Dendritic cell treated with granulocyte-macrophage colony-stimulating factor and Interleukin-4, amounts not matched to agents 40 ng/mL and 50 ng/mL, for 4 days (primary cell): Measurements from ENCODE around the gene PLXDC2.
A peak's percentile ranks its signal among the peaks of the same experiment; 100 is the strongest.

Experiments used
- H3K27ac Mint-ChIP-seq: one replicate; pipeline ENCODE4 v1.8.0; 2022; ENCODE audit warnings: mild to moderate bottlenecking, mixed read lengths
- H3K27me3 Mint-ChIP-seq: one replicate; pipeline ENCODE4 v1.8.0; 2022; ENCODE audit warnings: mild to moderate bottlenecking, mixed read lengths
- H3K36me3 Mint-ChIP-seq: one replicate; pipeline ENCODE4 v1.8.0; 2022; ENCODE audit warnings: low read depth, mixed read lengths
- H3K4me1 Mint-ChIP-seq: one replicate; pipeline ENCODE4 v1.8.0; 2022; ENCODE audit warnings: low read depth, mixed read lengths
- H3K4me3 Mint-ChIP-seq: one replicate; pipeline ENCODE4 v1.8.0; 2022; ENCODE audit warnings: mild to moderate bottlenecking, moderate library complexity, mixed read lengths
- H3K9me3 Mint-ChIP-seq: one replicate; pipeline ENCODE4 v1.8.0; 2022; ENCODE audit warnings: mixed read lengths
- intact Hi-C: fragments of 100-400 bp; cut with micrococcal nuclease; formaldehyde crosslinking; loops from one replicate; pipeline ENCODE4 v1.15.0; 2022

The PLXDC2 gene

DNA sequence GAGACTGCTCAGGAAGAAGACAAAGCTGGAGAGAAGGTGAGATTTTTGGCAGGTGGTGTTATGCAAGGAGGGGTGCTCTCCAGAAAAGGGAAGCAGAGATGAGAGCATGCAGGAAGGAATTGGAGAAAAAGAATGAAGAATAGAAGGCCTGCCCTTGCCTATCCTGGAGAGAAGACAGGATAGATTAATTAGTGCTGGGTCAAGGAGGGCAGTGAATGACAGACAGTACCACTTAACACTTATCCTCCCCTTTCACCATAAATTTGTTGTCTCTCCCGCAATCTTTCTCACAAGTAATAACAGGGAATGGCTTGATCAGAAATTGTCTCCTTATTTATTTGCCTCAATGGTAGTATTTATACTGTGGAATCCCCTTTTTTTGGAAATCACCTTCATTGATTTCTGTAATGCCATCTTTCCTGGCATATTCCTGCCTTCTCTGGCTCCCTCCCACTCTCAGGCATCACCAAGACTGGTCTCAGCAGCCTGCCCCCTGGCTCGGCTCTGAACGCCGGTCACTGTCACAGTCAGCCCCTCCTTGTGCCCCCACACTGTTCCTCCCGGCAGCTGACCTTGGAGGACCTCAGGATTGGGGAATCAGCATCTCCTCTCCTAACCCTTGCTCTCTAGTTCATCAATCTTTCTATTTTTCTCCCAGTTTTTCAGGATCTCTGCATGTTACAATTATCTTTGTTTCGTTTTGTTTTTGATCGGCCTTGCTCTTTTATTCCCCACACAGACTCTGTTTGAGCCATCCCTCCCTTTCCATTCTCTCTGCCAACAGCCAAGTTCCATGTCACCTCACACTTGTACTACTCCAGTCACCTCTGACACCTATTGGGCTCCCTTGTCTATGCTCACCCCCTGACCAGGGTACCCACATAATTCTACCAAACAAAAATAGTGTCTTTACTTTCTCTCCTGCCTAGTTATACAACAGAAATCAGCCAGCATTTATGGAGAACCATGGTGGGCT, 294.2 kb downstream of the PLXDC2 start:
- Mint-ChIP-seq H3K4me3 (no peak overlapping the region), H3K4me1 (peaks cover 5% of the 10 kb centered on the region), H3K27me3 (no peaks in the 10 kb centered on the region), H3K9me3 (no peaks in the 10 kb centered on the region), H3K27ac (no peak overlapping the region), H3K36me3 (peaks cover 37% of the 10 kb centered on the region)
- intact Hi-C loops: no loop called here

GRCh38 chr10:20114179-20114578, 297.9 kb downstream of the PLXDC2 start:
- Mint-ChIP-seq H3K4me1 (peaks cover 11% of the 10 kb centered on the region), H3K4me3 (no peak overlapping the region), H3K27ac (no peak overlapping the region), H3K36me3 (peaks cover 37% of the 10 kb centered on the region), H3K27me3 (no peaks in the 10 kb centered on the region), H3K9me3 (no peaks in the 10 kb centered on the region)
- intact Hi-C loops: no loop called here

GRCh38 chr10:20115894-20116293, 299.7 kb downstream of the PLXDC2 start:
- Mint-ChIP-seq H3K36me3 (peaks cover 38% of the 10 kb centered on the region), H3K27me3 (no peaks in the 10 kb centered on the region), H3K4me3 (no peak overlapping the region), H3K9me3 (no peaks in the 10 kb centered on the region), H3K27ac (no peak overlapping the region), H3K4me1 (peaks cover 15% of the 10 kb centered on the region)
- intact Hi-C loops: no loop called here

GRCh38 chr10:20117471-20117870, 301.2 kb downstream of the PLXDC2 start:
- no peak overlapping the region for H3K4me3 Mint-ChIP-seq
- intact Hi-C loops: no loop called here

GRCh38 chr10:20118119-20118518, 301.9 kb downstream of the PLXDC2 start:
- Mint-ChIP-seq H3K4me1 (peaks cover 22% of the 10 kb centered on the region), H3K27me3 (no peaks in the 10 kb centered on the region), H3K36me3 (peaks cover 33% of the 10 kb centered on the region), H3K4me3 (no peak overlapping the region), H3K9me3 (peaks cover 7% of the 10 kb centered on the region), H3K27ac (no peak overlapping the region)
- intact Hi-C loops: no loop called here

More at GRCh38 chr10:20117471-20117870, 301.2 kb downstream of the PLXDC2 start:
- Mint-ChIP-seq H3K9me3 (peaks cover under 1% of the 10 kb centered on the region), H3K27ac (no peak overlapping the region), H3K4me1 (peaks cover 22% of the 10 kb centered on the region), H3K36me3 (peaks cover 31% of the 10 kb centered on the region), H3K27me3 (no peaks in the 10 kb centered on the region)

- Mint-ChIP-seq H3K36me3 (peaks cover 79% of the 10 kb centered on the region), H3K9me3 (peaks cover 81% of the 10 kb centered on the region), H3K27ac (peak overlapping the region; percentile 76), H3K4me1 (peaks cover 33% of the 10 kb centered on the region), H3K27me3 (no peaks in the 10 kb centered on the region), H3K4me3 (no peak overlapping the region)
- intact Hi-C loops: no loop called here
These were observed 312.6 kb downstream of the PLXDC2 start for GRCh38 chr10:20128811-20129210.

- H3K27ac Mint-ChIP-seq: no peak overlapping the region
- H3K4me3 Mint-ChIP-seq: no peak overlapping the region
- H3K27me3 Mint-ChIP-seq: no peaks in the 10 kb centered on the region
- peaks cover 22% of the 10 kb centered on the region for H3K4me1 Mint-ChIP-seq
- peaks cover 75% of the 10 kb centered on the region for H3K36me3 Mint-ChIP-seq
- intact Hi-C loops: loop anchor here (5.0 to 10.0 kb wide), 2 partner anchors 128 to 306 kb away; no protein-coding TSS in a partner anchor
- peaks cover 72% of the 10 kb centered on the region for H3K9me3 Mint-ChIP-seq
These were observed 316.6 kb downstream of the PLXDC2 start for GRCh38 chr10:20132816-20133215.

DNA sequence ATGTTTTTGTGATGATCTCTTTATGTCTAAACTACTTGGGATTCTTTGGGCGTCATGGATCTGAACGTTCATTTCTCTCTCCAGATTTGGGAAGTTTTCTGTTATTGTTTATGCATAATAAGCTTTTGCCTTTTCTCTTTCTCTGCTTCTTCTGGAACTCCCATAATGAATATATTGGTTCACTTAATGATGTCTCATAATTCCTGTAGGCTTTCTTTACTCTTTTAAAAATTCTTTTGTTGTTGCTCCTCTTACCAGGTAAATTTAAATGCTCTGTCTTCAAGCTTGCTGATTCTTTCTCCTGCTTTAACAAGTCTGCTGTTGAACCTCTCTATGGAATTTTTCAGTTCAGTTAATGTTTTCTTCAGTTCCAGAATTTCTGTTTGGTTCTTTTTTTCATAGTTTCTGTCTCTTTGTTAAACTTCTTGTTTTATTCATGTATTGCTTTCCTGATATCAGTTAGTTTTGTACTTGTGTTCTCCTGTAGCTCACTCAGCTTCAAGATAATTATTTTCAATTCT, 317.5 kb downstream of the PLXDC2 start:
- Mint-ChIP-seq H3K4me1 (peaks cover 15% of the 10 kb centered on the region), H3K27me3 (no peaks in the 10 kb centered on the region), H3K36me3 (peaks cover 66% of the 10 kb centered on the region), H3K27ac (peak overlapping the region; percentile 74), H3K4me3 (no peak overlapping the region), H3K9me3 (peaks cover 63% of the 10 kb centered on the region)
- intact Hi-C loops: loop anchor here (5.0 to 10.0 kb wide), 2 partner anchors 129 to 306 kb away; no protein-coding TSS in a partner anchor

GRCh38 chr10:20142311-20142710, 326.1 kb downstream of the PLXDC2 start:
- Mint-ChIP-seq H3K27ac (no peak overlapping the region), H3K4me3 (no peak overlapping the region), H3K4me1 (no peaks in the 10 kb centered on the region), H3K36me3 (peaks cover 23% of the 10 kb centered on the region), H3K9me3 (no peaks in the 10 kb centered on the region), H3K27me3 (no peaks in the 10 kb centered on the region)
- intact Hi-C loops: no loop called here

- no peaks in the 10 kb centered on the region for H3K9me3 Mint-ChIP-seq
- H3K27ac Mint-ChIP-seq: no peak overlapping the region
- H3K4me3 Mint-ChIP-seq: no peak overlapping the region
- H3K27me3 Mint-ChIP-seq: no peaks in the 10 kb centered on the region
- intact Hi-C loops: no loop called here
- peaks cover 33% of the 10 kb centered on the region for H3K36me3 Mint-ChIP-seq
- H3K4me1 Mint-ChIP-seq: no peaks in the 10 kb centered on the region
These were observed 328.0 kb downstream of the PLXDC2 start for GRCh38 chr10:20144268-20144667.

DNA sequence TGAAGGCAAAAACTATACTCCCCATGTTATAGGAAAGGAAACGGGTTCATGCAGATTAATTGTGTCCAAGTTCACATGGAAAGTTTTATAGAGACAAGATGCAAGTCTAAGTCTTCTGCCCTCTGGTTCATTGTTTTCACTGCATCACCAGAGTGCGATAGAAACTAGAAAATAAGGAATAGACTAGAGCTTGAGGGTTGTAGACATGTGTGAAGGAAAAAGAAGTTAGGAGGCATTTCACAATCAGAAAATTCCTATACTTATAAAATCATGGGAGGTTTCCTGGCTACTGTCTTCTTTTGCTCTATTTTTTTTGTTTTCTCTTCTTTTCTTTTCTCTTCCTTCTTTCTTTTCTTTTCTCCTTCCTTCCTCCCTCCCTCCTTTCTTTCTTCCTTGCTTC, 329.8 kb downstream of the PLXDC2 start:
- peaks cover 5% of the 10 kb centered on the region for H3K4me1 Mint-ChIP-seq
- intact Hi-C loops: no loop called here
- peaks cover 45% of the 10 kb centered on the region for H3K36me3 Mint-ChIP-seq
- H3K27ac Mint-ChIP-seq: no peak overlapping the region
- no peaks in the 10 kb centered on the region for H3K27me3 Mint-ChIP-seq
- no peak overlapping the region for H3K4me3 Mint-ChIP-seq
- no peaks in the 10 kb centered on the region for H3K9me3 Mint-ChIP-seq

DNA sequence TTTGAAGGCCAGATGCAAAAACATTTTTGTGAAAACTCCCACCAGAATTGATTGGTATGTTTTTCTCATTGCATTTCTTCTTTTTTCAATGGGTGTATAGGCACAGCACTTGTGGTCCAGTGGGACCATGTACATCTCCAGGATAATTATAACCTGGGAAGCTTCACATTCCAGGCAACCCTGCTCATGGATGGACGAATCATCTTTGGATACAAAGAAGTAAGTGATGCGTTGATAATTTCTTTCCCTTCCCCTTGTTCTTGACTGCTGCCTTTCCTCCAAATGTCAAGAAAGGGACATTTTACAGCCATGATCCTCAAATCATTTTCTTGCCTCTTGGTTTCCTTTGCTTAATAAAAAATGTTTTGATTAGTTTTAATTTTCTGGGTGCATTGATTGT, 331.5 kb downstream of the PLXDC2 start:
- Mint-ChIP-seq H3K27me3 (no peaks in the 10 kb centered on the region), H3K36me3 (peaks cover 45% of the 10 kb centered on the region), H3K9me3 (no peaks in the 10 kb centered on the region), H3K4me1 (peaks cover 5% of the 10 kb centered on the region), H3K4me3 (no peak overlapping the region), H3K27ac (no peak overlapping the region)
- intact Hi-C loops: no loop called here

DNA sequence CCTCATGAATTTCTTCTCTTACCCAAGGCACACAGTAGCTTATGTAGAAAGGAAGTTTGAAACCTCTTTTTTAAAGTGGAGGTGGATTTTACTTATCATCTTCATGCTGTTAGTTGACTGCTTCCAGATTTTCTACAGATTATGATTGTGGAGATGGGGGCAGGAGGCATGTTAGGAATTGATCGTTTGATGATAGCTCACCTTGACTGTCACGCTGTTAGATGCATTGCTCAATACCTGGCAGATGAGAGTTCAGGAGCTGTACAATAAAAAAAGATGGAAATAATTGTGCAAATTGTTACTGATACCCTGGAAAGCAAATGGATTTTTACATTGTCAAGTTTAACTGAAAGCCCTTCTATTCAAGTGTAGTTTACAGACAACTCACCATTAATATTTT, 340.3 kb downstream of the PLXDC2 start:
- H3K4me3 Mint-ChIP-seq: no peak overlapping the region
- H3K4me1 Mint-ChIP-seq: peaks cover 30% of the 10 kb centered on the region
- H3K9me3 Mint-ChIP-seq: no peaks in the 10 kb centered on the region
- intact Hi-C loops: loop anchor here (10.0 kb wide), 1 partner anchor 52 kb away; no protein-coding TSS in a partner anchor
- H3K27me3 Mint-ChIP-seq: no peaks in the 10 kb centered on the region
- H3K36me3 Mint-ChIP-seq: peaks cover 31% of the 10 kb centered on the region
- H3K27ac Mint-ChIP-seq: no peak overlapping the region

DNA sequence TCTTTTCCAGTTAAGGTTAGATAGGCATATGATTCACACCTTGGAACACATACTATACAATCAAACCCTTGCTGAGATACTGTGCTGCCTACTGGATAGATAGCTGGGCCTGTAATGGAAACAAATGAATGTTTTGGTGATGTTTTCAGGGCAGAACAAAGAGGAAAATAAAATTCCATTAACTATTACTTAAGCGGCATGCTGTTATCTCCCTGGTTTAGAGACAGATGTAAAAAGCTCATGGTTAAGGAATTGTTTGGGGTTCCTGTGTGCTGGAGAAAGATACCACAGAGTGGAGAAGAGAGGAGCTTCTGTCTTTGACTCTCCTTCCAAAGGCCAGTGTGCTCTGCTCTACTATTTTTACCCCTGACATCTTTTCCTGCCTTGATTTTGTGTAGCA, 341.1 kb downstream of the PLXDC2 start:
- H3K27ac Mint-ChIP-seq: no peak overlapping the region
- no peaks in the 10 kb centered on the region for H3K27me3 Mint-ChIP-seq
- H3K4me3 Mint-ChIP-seq: no peak overlapping the region
- peaks cover 38% of the 10 kb centered on the region for H3K36me3 Mint-ChIP-seq
- peaks cover 37% of the 10 kb centered on the region for H3K4me1 Mint-ChIP-seq
- no peaks in the 10 kb centered on the region for H3K9me3 Mint-ChIP-seq
- intact Hi-C loops: loop anchor here (10.0 kb wide), 1 partner anchor 53 kb away; no protein-coding TSS in a partner anchor
